K562 (cell line): ENCODE measurements around the gene VSNL1. TPM values are rescaled to one million over a fixed set of nuclear protein-coding genes. Genes with fewer than 3 reads are reported as not detected.

Experiments
- ATAC-seq: fragments of 200-7000 bp; cut with Tn5 transposase; 3 replicates; pipeline ENCODE4 v1.9.1; 2020; ENCODE audit warnings: moderate library complexity
- BruUV-seq: library from RNA; stranded (reverse); fragments of 400-500 nt; replicated peaks from 2 replicates; lab custom pipeline; 2021; lab: Mats Ljungman, UMichigan
- CTCF ChIA-PET: fragments of 300-600 bp; formaldehyde crosslinking; extraction: SDS; loops from one replicate; lab custom pipeline; 2021; ENCODE audit warnings: low intra/inter-chr PET ratio; lab: Yijun Ruan, JAX
- POLR2A ChIA-PET: fragments of 300-600, 350-650 bp; sonication (Branson Sonifier 250); formaldehyde crosslinking; extraction: SDS; loops from one replicate; lab custom pipeline; 2021; ENCODE audit warnings: antibody characterized with exemption, inconsistent platforms; lab: Yijun Ruan, JAX
- DNase-seq, 4 experiments: peaks; one replicate each; pipeline versions ENCODE4 v3.0.0 to v3.0.0-alpha.2; 2011 to 2018; ENCODE audit warnings: low spot score in 3 of 4, mixed read lengths in 3 of 4; ENCODE audit errors: extremely low read depth in 1 of 4
- FAIRE-seq: peaks from 2 replicates; lab custom pipeline; 2011; peaks lifted over from hg19 to GRCh38; lab: Jason Lieb, UNC
- H2AFZ ChIP-seq: 2 replicates; pipeline ENCODE4 v1.6.0; 2011; ENCODE audit warnings: low read depth, low read length, control low read depth, inconsistent platforms
- H3K27ac ChIP-seq: fragments of 200-600 bp; 3 replicates; pipeline ENCODE4 v1.8.0; 2011; ENCODE audit warnings: low read depth, mild to moderate bottlenecking, control low read depth, inconsistent platforms, low read length, moderate library complexity, mixed read lengths; ENCODE audit errors: extremely low read depth
- H3K27me3 ChIP-seq, 2 experiments: fragments of 300-600 bp in 1 of 2; 2 replicates in 1 of 2; 3 replicates in 1 of 2; pipeline versions ENCODE4 v1.6.0 to v1.8.0; 2011; ENCODE audit warnings: inconsistent platforms in 2 of 2, low read length in 2 of 2, mild to moderate bottlenecking in 1 of 2, mixed read lengths in 1 of 2, moderate library complexity in 1 of 2; ENCODE audit not compliant: control insufficient read depth in 2 of 2, insufficient read depth in 2 of 2
- H3K36me3 ChIP-seq: fragments of 300-600 bp; 3 replicates; pipeline ENCODE4 v1.8.0; 2011; ENCODE audit warnings: mild to moderate bottlenecking, low read length, inconsistent platforms; ENCODE audit not compliant: control insufficient read depth, insufficient read depth
- H3K4me1 ChIP-seq, 2 experiments: fragments of 200-600 bp in 1 of 2; replicated peaks in 1 of 2; 2 replicates in 1 of 2; 3 replicates in 1 of 2; pipeline versions ENCODE4 v1.5.1 to v1.8.0; 2011; ENCODE audit warnings: inconsistent platforms in 2 of 2, low read length in 2 of 2, mild to moderate bottlenecking in 1 of 2, mixed read lengths in 1 of 2, moderate library complexity in 1 of 2; ENCODE audit not compliant: control insufficient read depth in 2 of 2, insufficient read depth in 2 of 2
- H3K4me2 ChIP-seq: 2 replicates; pipeline ENCODE4 v1.6.1; 2011; ENCODE audit warnings: low read length, control low read depth, inconsistent platforms, mixed read lengths; ENCODE audit not compliant: insufficient read depth
- H3K4me3 ChIP-seq: fragments of 200-600 bp; sonication (generic), shearing (Covaris generic); 2 replicates; pipeline ENCODE4 v1.5.1; 2016; ENCODE audit warnings: control low read depth, inconsistent platforms
- H3K79me2 ChIP-seq: fragments of 200-600 bp; 3 replicates; pipeline ENCODE4 v1.8.0; 2011; ENCODE audit warnings: low read length, inconsistent platforms; ENCODE audit not compliant: control insufficient read depth, insufficient read depth
- H3K9ac ChIP-seq, 2 experiments: 2 replicates each; pipeline versions ENCODE4 v1.6.0 to v1.6.1; 2011; ENCODE audit warnings: low read depth in 2 of 2, low read length in 2 of 2, control low read depth in 1 of 2, inconsistent platforms in 1 of 2, mild to moderate bottlenecking in 1 of 2, mixed read lengths in 1 of 2; ENCODE audit not compliant: insufficient read depth in 1 of 2
- H3K9me1 ChIP-seq: one replicate; pipeline ENCODE4 v1.6.0; 2011; ENCODE audit warnings: inconsistent platforms, mild to moderate bottlenecking, low read length, moderate library complexity; ENCODE audit not compliant: control insufficient read depth, insufficient read depth
- H3K9me3 ChIP-seq: replicated peaks from 2 replicates; pipeline ENCODE4 v1.5.1; 2011; ENCODE audit warnings: low read depth, low read length, inconsistent platforms; ENCODE audit not compliant: control insufficient read depth, insufficient read depth
- H4K20me1 ChIP-seq: replicated peaks from 2 replicates; pipeline ENCODE4 v1.6.1; 2011; ENCODE audit warnings: low read length, inconsistent platforms, mixed read lengths; ENCODE audit not compliant: control insufficient read depth, insufficient read depth
- ARHGAP35 ChIP-seq: fragments of 450-650 bp; IDR thresholded peaks from 2 replicates; pipeline ENCODE4 v1.6.1; 2018; ENCODE audit not compliant: partially characterized antibody
- CBFA2T3 ChIP-seq: fragments of 450-650 bp; IDR thresholded peaks from 2 replicates; pipeline ENCODE4 v1.6.1; 2017
- CREB1 ChIP-seq, 2 experiments: sonication (generic) in 1 of 2; formaldehyde crosslinking in 1 of 2; IDR thresholded peaks; 2 replicates each; pipeline versions ENCODE4 v1.6.1 to v1.8.0; 2012 to 2022; ENCODE audit warnings: inconsistent platforms in 1 of 2, mild to moderate bottlenecking in 1 of 2, missing genetic modification reagents in 1 of 2, moderate library complexity in 1 of 2
- EHMT2 ChIP-seq: fragments of 450-650 bp; IDR thresholded peaks from 2 replicates; pipeline ENCODE4 v1.6.1; 2018; ENCODE audit warnings: antibody characterized with exemption
- ELF1 ChIP-seq: fragments of 200-800 bp; sonication (Bioruptor generic); IDR thresholded peaks from 2 replicates; pipeline ENCODE4 v1.6.1; 2016; ENCODE audit warnings: missing genetic modification characterization, missing compliant biosample characterization
- FOSL1 ChIP-seq: fragments of 200-800 bp; sonication (Bioruptor generic); conservative IDR thresholded peaks from 2 replicates; pipeline ENCODE4 v1.6.1; 2016; ENCODE audit warnings: missing genetic modification characterization, missing compliant biosample characterization
- POU5F1 ChIP-seq: fragments of 150-350 bp; IDR thresholded peaks from 2 replicates; pipeline ENCODE4 v1.6.1; 2014; ENCODE audit warnings: borderline replicate concordance, low read length, low read depth, mild to moderate bottlenecking; ENCODE audit not compliant: partially characterized antibody
- RBM25 ChIP-seq: fragments of 200-400 bp; formaldehyde crosslinking; IDR thresholded peaks from 2 replicates; pipeline ENCODE4 v1.6.1; 2018; ENCODE audit warnings: low read length, low read depth, moderate library complexity; ENCODE audit not compliant: severe bottlenecking
- SIRT6 ChIP-seq: IDR thresholded peaks from one replicate; pipeline ENCODE4 v1.6.1; 2012; ENCODE audit warnings: low read depth, mild to moderate bottlenecking, control low read depth, inconsistent platforms, low read length, moderate library complexity
- SMARCB1 ChIP-seq: IDR thresholded peaks from 2 replicates; pipeline ENCODE4 v1.6.1; 2011; ENCODE audit warnings: improper control_type of control experiment, low read depth; ENCODE audit not compliant: insufficient read length
- TCF3 ChIP-seq: sonication (generic); formaldehyde crosslinking; IDR thresholded peaks from 2 replicates; pipeline ENCODE4 v1.4.0; 2020; ENCODE audit warnings: mild to moderate bottlenecking, missing genetic modification reagents
- TCFL5 ChIP-seq: fragments of 250-450 bp; sonication (Bioruptor Pico); conservative IDR thresholded peaks from 2 replicates; pipeline ENCODE4 v1.6.1; 2021; ENCODE audit warnings: mild to moderate bottlenecking, moderate library complexity, matching md5 sums
- ZBTB17 ChIP-seq: fragments of 450-650 bp; formaldehyde crosslinking; IDR thresholded peaks from 2 replicates; pipeline ENCODE4 v1.4.0; 2020; ENCODE audit warnings: mild to moderate bottlenecking
- ZNF785 ChIP-seq: fragments of 250-450 bp; sonication (Bioruptor Pico); IDR thresholded peaks from 2 replicates; pipeline ENCODE4 v1.4.0; 2020; ENCODE audit warnings: mild to moderate bottlenecking
- WGBS: fragments of 100-300 bp; shearing (Covaris generic); methylation state at CpG from one replicate; pipeline ENCODE4 v1.1.6; 2016; ENCODE audit warnings: low coverage, mixed read lengths; ENCODE audit not compliant: insufficient coverage; ENCODE audit errors: missing lambda C conversion rate; 5-methylcytosine and 5-hydroxymethylcytosine counted together
- in situ Hi-C: fragments of 300-500 bp; cut with MboI; formaldehyde crosslinking; loops from 4 replicates; pipeline ENCODE4 v1.15.0; 2018; ENCODE audit warnings: inconsistent platforms, mixed read lengths
- intact Hi-C: fragments of 100-400 bp; cut with micrococcal nuclease; formaldehyde crosslinking; loops from 2 replicates; pipeline ENCODE4 v1.14.2; 2022
- polyA plus RNA-seq, 8 experiments: library from polyadenylated mRNA; depleted of rRNA in 4 of 8; stranded (reverse) in 5 of 8; unstranded in 3 of 8; fragments of >200 nt; fragmentation: Nextera tagmentation in 2 of 8; fragmentation: Illumina TruSeq in 1 of 8; extraction: Ambion mirVana in 2 of 8; extraction: Trizol in 1 of 8; gene quantifications; 2 replicates each; pipeline versions ENCODE4 v1.2.1 to v1.2.3, GENCODE V29; 2011 to 2014; ENCODE audit warnings: inconsistent platforms in 1 of 8, missing spikeins in 1 of 8
- total RNA-seq, 7 experiments: library from RNA; depleted of rRNA in 6 of 7; stranded (reverse); fragments of >200 nt in 6 of 7; fragmentation: Illumina TruSeq in 2 of 7; extraction: Trizol in 2 of 7; gene quantifications; 2 replicates each; pipeline versions ENCODE4 v1.2.1 to v1.2.3, GENCODE V29; 2011 to 2021; ENCODE audit warnings: low replicate concordance in 1 of 7
- TF ChIP-seq, protein P1 (sequence below): IDR thresholded peaks from 2 replicates; pipeline ENCODE4 v1.6.1; 2011; ENCODE audit not compliant: insufficient read length; ENCODE audit errors: extremely low read depth
- TF ChIP-seq, protein P2 (sequence below), 2 experiments: fragments of 450-650 bp; conservative IDR thresholded peaks; 2 replicates each; pipeline ENCODE4 v1.6.1; 2017; ENCODE audit warnings: mild to moderate bottlenecking in 2 of 2, moderate library complexity in 2 of 2

The VSNL1 gene
- total and polyA plus RNA-seq, 9 of the 15 experiments (the other 6 are each of a cell fraction or from before 2014, with no cell fraction given) = 0.20 TPM; not detected in 8

DNA sequence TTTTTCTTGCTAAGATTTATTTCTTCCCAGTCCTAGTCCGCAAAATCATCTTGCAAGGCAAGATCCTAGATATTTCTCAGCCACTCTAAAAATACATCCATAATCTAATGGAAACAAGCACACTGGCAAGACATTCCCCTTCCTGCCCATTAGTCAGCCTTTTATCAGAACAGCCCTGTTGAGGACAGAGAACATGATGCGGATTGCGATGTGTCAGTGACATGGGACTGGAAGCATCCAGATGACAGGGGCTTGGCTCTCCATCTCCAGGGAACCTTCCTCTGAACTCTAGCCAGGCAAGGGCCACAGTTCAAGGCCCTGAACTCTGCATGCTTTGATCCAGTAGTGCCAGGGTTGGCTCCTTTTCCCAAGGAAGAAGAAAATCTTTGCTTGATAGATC, 70.0 kb downstream of the VSNL1 start:
- CTCF ChIA-PET = no interaction called here
- POLR2A ChIA-PET = no interaction called here
- no peaks in the 10 kb centered on the region for H3K79me2 ChIP-seq
- H3K9ac ChIP-seq = no peak overlapping the region
- TF ChIP-seq FOSL1 (peak; percentile 46), TCF3 (CRISPR knock-in tag) (peak; percentile 61), ZBTB17 (CRISPR knock-in tag) (0 out of 2 replicates have a peak, but pooled peaks have one; percentile 40), CBFA2T3 (peak; percentile 45; the same call in 1 of the 2 replicates)
- TF ChIP-seq, protein P1, sequence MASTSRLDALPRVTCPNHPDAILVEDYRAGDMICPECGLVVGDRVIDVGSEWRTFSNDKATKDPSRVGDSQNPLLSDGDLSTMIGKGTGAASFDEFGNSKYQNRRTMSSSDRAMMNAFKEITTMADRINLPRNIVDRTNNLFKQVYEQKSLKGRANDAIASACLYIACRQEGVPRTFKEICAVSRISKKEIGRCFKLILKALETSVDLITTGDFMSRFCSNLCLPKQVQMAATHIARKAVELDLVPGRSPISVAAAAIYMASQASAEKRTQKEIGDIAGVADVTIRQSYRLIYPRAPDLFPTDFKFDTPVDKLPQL = no peak
- TF ChIP-seq, all 486 proteins: peak for 4
- Histone ChIP-seq H3K4me2 (no peak overlapping the region), H3K27ac (no peak overlapping the region), H3K27me3 (peaks cover 4 to 15% of the 10 kb centered on the region in 2 experiments; a peak in 3 of 5 replicates), H4K20me1 (no peaks in the 10 kb centered on the region), H3K9me3 (no peaks in the 10 kb centered on the region), H2AFZ (no peak overlapping the region), H3K36me3 (no peaks in the 10 kb centered on the region), H3K4me1 (no peaks in the 10 kb centered on the region), H3K9me1 (no peaks in the 10 kb centered on the region), H3K4me3 (no peak overlapping the region)
- BruUV-seq = no TSS peak
- in situ Hi-C loops (no loop called here), intact Hi-C loops (no loop called here)
- DNase-seq (peak in 1 of 4 experiments; percentile 9), FAIRE-seq (no peak), ATAC-seq (no peak)
- WGBS = 0% methylated on average over 3 of the region's 3 CpGs

DNA sequence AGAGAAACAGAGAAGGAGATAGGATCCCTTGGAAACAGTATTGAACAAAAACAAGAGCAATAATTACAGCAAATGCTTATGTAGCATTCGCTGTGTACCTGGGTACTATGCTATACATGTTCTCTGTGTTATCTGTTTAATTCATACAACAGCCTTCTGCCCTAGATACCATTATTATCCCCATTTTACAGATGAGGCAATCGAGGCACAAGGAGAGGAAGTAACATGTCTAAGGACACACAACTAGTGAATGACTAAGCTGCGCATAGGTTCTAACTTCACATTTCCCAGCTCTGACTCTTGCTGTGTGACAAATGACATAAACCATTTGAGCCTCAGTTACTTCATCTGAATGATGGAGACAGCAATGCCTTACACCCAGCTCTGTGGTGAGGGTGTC, 70.5 kb downstream of the VSNL1 start:
- in situ Hi-C loops (no loop called here), intact Hi-C loops (no loop called here)
- 12% methylated on average over 3 of the region's 3 CpGs for WGBS
- FAIRE-seq (no peak), ATAC-seq (no peak), DNase-seq (no peak)
- H3K9me1 ChIP-seq = no peaks in the 10 kb centered on the region
- peaks cover 4 to 15% of the 10 kb centered on the region in 2 experiments; a peak in 3 of 5 replicates for H3K27me3 ChIP-seq
- ChIA-PET POLR2A (no interaction called here), CTCF (no interaction called here)
- H3K4me1 ChIP-seq = no peaks in the 10 kb centered on the region
- H2AFZ ChIP-seq = no peak overlapping the region
- H3K36me3 ChIP-seq = no peaks in the 10 kb centered on the region
- BruUV-seq = no TSS peak
- H3K4me3 ChIP-seq = no peak overlapping the region
- no peak overlapping the region for H3K9ac ChIP-seq
- no peak overlapping the region for H3K4me2 ChIP-seq
- H4K20me1 ChIP-seq = no peaks in the 10 kb centered on the region
- H3K9me3 ChIP-seq = no peaks in the 10 kb centered on the region
- no peak overlapping the region for H3K27ac ChIP-seq
- no peaks in the 10 kb centered on the region for H3K79me2 ChIP-seq
- TF ChIP-seq TCFL5 (CRISPR knock-in tag) (no peak), ARHGAP35 (no peak), EHMT2 (no peak), POU5F1 (no peak), ZNF785 (no peak), CREB1 (IDR thresholded peaks at IDR 0.05) (no peak), CREB1 (CRISPR knock-in tag; IDR thresholded peaks at IDR 0.05) (no peak), ELF1 (tag) (no peak), RBM25 (peak; percentile 69), SMARCB1 (no peak), SIRT6 (no peak)
- TF ChIP-seq, protein P2, sequence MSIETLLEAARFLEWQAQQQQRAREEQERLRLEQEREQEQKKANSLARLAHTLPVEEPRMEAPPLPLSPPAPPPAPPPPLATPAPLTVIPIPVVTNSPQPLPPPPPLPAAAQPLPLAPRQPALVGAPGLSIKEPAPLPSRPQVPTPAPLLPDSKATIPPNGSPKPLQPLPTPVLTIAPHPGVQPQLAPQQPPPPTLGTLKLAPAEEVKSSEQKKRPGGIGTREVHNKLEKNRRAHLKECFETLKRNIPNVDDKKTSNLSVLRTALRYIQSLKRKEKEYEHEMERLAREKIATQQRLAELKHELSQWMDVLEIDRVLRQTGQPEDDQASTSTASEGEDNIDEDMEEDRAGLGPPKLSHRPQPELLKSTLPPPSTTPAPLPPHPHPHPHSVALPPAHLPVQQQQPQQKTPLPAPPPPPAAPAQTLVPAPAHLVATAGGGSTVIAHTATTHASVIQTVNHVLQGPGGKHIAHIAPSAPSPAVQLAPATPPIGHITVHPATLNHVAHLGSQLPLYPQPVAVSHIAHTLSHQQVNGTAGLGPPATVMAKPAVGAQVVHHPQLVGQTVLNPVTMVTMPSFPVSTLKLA (conservative IDR thresholded peaks at IDR 0.05) = no peak
